Hepatocyte (in vitro differentiated cells): ENCODE data around the gene FGFR3. TPM values are rescaled to one million over a fixed set of nuclear protein-coding genes. Genes with fewer than 3 reads are reported as not detected.

ENCODE experiments used
- DNase-seq: peaks from one replicate; pipeline ENCODE4 v3.0.0-alpha.2; 2016; ENCODE audit warnings: low spot score
- H2AFZ ChIP-seq: fragments of 200-600 bp; sonication (generic); 2 replicates; pipeline ENCODE4 v1.6.0; 2016; ENCODE audit warnings: antibody characterized with exemption, mild to moderate bottlenecking
- H3K27ac ChIP-seq: fragments of 200-600 bp; sonication (generic); 2 replicates; pipeline ENCODE4 v1.5.1; 2016; ENCODE audit warnings: mild to moderate bottlenecking
- H3K27me3 ChIP-seq: fragments of 200-600 bp; sonication (generic); 2 replicates; pipeline ENCODE4 v1.6.1; 2016
- H3K36me3 ChIP-seq: fragments of 200-600 bp; sonication (generic); replicated peaks from 2 replicates; pipeline ENCODE4 v1.5.1; 2016; ENCODE audit warnings: low read depth; ENCODE audit not compliant: insufficient read depth
- H3K4me1 ChIP-seq: fragments of 200-600 bp; sonication (generic); 2 replicates; pipeline ENCODE4 v1.5.1; 2016; ENCODE audit warnings: mild to moderate bottlenecking, moderate library complexity; ENCODE audit not compliant: insufficient read depth
- H3K4me2 ChIP-seq: fragments of 200-600 bp; sonication (generic); 2 replicates; pipeline ENCODE4 v1.6.0; 2016
- H3K4me3 ChIP-seq: fragments of 200-600 bp; sonication (generic); 2 replicates; pipeline ENCODE4 v1.5.1; 2016; ENCODE audit warnings: mild to moderate bottlenecking
- H3K79me2 ChIP-seq: fragments of 200-600 bp; sonication (generic); 2 replicates; pipeline ENCODE4 v1.6.0; 2017; ENCODE audit warnings: mild to moderate bottlenecking
- H3K9me2 ChIP-seq: fragments of 200-600 bp; sonication (generic); replicated peaks from 2 replicates; pipeline ENCODE4 v1.6.0; 2017; ENCODE audit warnings: mild to moderate bottlenecking; ENCODE audit not compliant: insufficient read depth
- H3K9me3 ChIP-seq: fragments of 200-600 bp; sonication (generic); 2 replicates; pipeline ENCODE4 v1.5.1; 2016; ENCODE audit warnings: low read depth, mild to moderate bottlenecking
- H4K20me1 ChIP-seq: fragments of 200-600 bp; sonication (generic); 2 replicates; pipeline ENCODE4 v1.6.0; 2016; ENCODE audit warnings: mild to moderate bottlenecking; ENCODE audit not compliant: insufficient read depth, poor library complexity, severe bottlenecking
- CTCF ChIP-seq: fragments of 200-600 bp; sonication (generic); IDR thresholded peaks from 2 replicates; pipeline ENCODE4 v1.5.1; 2016; ENCODE audit warnings: antibody characterized with exemption, mild to moderate bottlenecking; ENCODE audit not compliant: poor library complexity
- EZH2 ChIP-seq: fragments of 200-600 bp; sonication (generic); IDR thresholded peaks from 2 replicates; pipeline ENCODE4 v1.6.1; 2016; ENCODE audit warnings: antibody characterized with exemption, mild to moderate bottlenecking, borderline replicate concordance
- EZH2phosphoT487 ChIP-seq: fragments of 200-600 bp; sonication (generic); IDR thresholded peaks from one replicate; pipeline ENCODE4 v1.6.1; 2018; ENCODE audit warnings: antibody characterized with exemption, mild to moderate bottlenecking, low read depth, moderate library complexity; ENCODE audit not compliant: unreplicated experiment, severe bottlenecking
- WGBS: methylation state at CpG from one replicate; pipeline ENCODE4 v1.1.6; 2016; ENCODE audit warnings: low lambda C conversion rate; ENCODE audit errors: missing lambda C conversion rate; 5-methylcytosine and 5-hydroxymethylcytosine counted together
- polyA plus RNA-seq: library from polyadenylated mRNA; unstranded; fragments of >200 nt; fragmentation: Nextera tagmentation; extraction: Ambion mirVana; gene quantifications from 2 replicates; pipeline ENCODE4 v1.2.1, GENCODE V29; 2016
- total RNA-seq: library from RNA; depleted of rRNA; stranded (reverse); fragments of >200 nt; gene quantifications from 2 replicates; pipeline ENCODE4 v1.2.3, GENCODE V29; 2014

The FGFR3 gene
- total and polyA plus RNA-seq, 2 experiments from 2014 or later: 82.0 to 99.8 TPM

DNA sequence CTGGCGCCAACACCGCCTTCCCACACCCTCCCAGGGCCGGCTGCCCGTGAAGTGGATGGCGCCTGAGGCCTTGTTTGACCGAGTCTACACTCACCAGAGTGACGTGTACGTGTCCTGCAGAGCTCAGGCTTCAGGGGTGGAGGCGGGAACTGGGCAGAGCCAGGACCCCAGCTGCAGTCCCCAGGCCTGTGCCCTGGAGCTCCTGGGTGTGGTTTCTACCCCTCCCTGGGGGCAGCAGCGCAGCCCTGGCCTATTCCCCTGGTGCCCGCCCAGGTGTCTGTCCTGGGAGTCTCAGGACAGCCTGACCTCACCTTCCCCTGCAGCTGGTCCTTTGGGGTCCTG lies 13.1 kb downstream of the FGFR3 start:
- no peak overlapping the region for H2AFZ ChIP-seq
- no peak for DNase-seq
- H3K79me2 ChIP-seq: no peaks in the 10 kb centered on the region
- no peaks in the 10 kb centered on the region for H3K27me3 ChIP-seq
- H4K20me1 ChIP-seq: no peaks in the 10 kb centered on the region
- H3K36me3 ChIP-seq: no peaks in the 10 kb centered on the region
- no peaks in the 10 kb centered on the region for H3K9me3 ChIP-seq
- TF ChIP-seq EZH2phosphoT487 (no peak), EZH2 (no peak), CTCF (no peak)
- H3K4me3 ChIP-seq: no peak overlapping the region
- H3K4me1 ChIP-seq: peaks cover 15% of the 10 kb centered on the region
- 98% methylated on average over 11 of the region's 11 CpGs for WGBS
- H3K9me2 ChIP-seq: no peaks in the 10 kb centered on the region
- no peak overlapping the region for H3K27ac ChIP-seq
- H3K4me2 ChIP-seq: no peak overlapping the region

DNA sequence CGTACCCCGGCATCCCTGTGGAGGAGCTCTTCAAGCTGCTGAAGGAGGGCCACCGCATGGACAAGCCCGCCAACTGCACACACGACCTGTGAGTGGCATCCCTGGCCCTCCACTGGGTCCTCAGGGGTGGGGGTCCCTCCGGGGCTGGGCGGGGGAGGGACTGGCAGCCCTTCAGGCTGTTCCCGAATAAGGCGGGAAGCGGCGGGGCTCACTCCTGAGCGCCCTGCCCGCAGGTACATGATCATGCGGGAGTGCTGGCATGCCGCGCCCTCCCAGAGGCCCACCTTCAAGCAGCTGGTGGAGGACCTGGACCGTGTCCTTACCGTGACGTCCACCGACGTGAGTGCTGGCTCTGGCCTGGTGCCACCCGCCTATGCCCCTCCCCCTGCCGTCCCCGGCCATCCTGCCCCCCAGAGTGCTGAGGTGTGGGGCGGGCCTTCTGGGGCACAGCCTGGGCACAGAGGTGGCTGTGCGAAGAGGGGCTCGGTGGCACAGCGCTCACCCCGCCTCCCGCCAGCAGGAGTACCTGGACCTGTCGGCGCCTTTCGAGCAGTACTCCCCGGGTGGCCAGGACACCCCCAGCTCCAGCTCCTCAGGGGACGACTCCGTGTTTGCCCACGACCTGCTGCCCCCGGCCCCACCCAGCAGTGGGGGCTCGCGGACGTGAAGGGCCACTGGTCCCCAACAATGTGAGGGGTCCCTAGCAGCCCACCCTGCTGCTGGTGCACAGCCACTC lies 13.7 kb downstream of the FGFR3 start:
- TF ChIP-seq EZH2 (no peak), EZH2phosphoT487 (no peak), CTCF (no peak)
- no peak overlapping the region for H3K4me2 ChIP-seq
- no peak overlapping the region for H3K27ac ChIP-seq
- H3K9me3 ChIP-seq: no peaks in the 10 kb centered on the region
- H3K9me2 ChIP-seq: no peaks in the 10 kb centered on the region
- H3K36me3 ChIP-seq: no peaks in the 10 kb centered on the region
- no peaks in the 10 kb centered on the region for H3K27me3 ChIP-seq
- H4K20me1 ChIP-seq: no peaks in the 10 kb centered on the region
- H3K4me1 ChIP-seq: peaks cover 15% of the 10 kb centered on the region
- H3K4me3 ChIP-seq: no peak overlapping the region
- WGBS: 95% methylated on average over 20 of the region's 41 CpGs
- no peaks in the 10 kb centered on the region for H3K79me2 ChIP-seq
- DNase-seq: no peak
- no peak overlapping the region for H2AFZ ChIP-seq

- no peaks in the 10 kb centered on the region for H3K79me2 ChIP-seq
- TF ChIP-seq EZH2: no peak
- TF ChIP-seq CTCF: no peak
- no peak for TF ChIP-seq EZH2phosphoT487
- H4K20me1 ChIP-seq: no peaks in the 10 kb centered on the region
- 85% methylated on average over 15 of the region's 16 CpGs for whole genome bisulfite sequencing
- H3K9me2 ChIP-seq: no peaks in the 10 kb centered on the region
- H3K27ac ChIP-seq: no peak overlapping the region
- H3K4me3 ChIP-seq: no peak overlapping the region
- DNase-seq: no peak
- no peak overlapping the region for H2AFZ ChIP-seq
- H3K4me2 ChIP-seq: no peak overlapping the region
- H3K9me3 ChIP-seq: no peaks in the 10 kb centered on the region
- no peaks in the 10 kb centered on the region for H3K36me3 ChIP-seq
- H3K4me1 ChIP-seq: peaks cover 13% of the 10 kb centered on the region
- H3K27me3 ChIP-seq: no peaks in the 10 kb centered on the region
Measured at GRCh38 chr4:1807332-1807777, 14.3 kb downstream of the FGFR3 start.
